Astrocyte (in vitro differentiated cells and primary cell): ENCODE measurements around the gene EPAS1. TPM values are rescaled to one million over a fixed set of nuclear protein-coding genes. Genes with fewer than 3 reads are reported as not detected.

Source experiments
- DNase-seq: peaks from one replicate; pipeline ENCODE4 v3.0.0-alpha.2; 2010; ENCODE audit warnings: low read depth
- FAIRE-seq: peaks from 2 replicates; lab custom pipeline; 2011; peaks lifted over from hg19 to GRCh38; lab: Jason Lieb, UNC
- H2AFZ ChIP-seq: 2 replicates; pipeline ENCODE4 v1.6.0; 2012; ENCODE audit warnings: low read depth, low read length, inconsistent platforms
- H3K27ac ChIP-seq: 2 replicates; pipeline ENCODE4 v1.5.1; 2011; ENCODE audit warnings: low read depth, low read length, inconsistent platforms
- H3K27me3 ChIP-seq: 2 replicates; pipeline ENCODE4 v1.6.0; 2011; ENCODE audit warnings: low read length, inconsistent platforms; ENCODE audit not compliant: insufficient read depth
- H3K36me3 ChIP-seq: 2 replicates; pipeline ENCODE4 v1.5.1; 2011; ENCODE audit warnings: low read length, inconsistent platforms; ENCODE audit not compliant: insufficient read depth
- H3K4me1 ChIP-seq: 2 replicates; pipeline ENCODE4 v1.5.1; 2011; ENCODE audit warnings: low read length, inconsistent platforms; ENCODE audit not compliant: insufficient read depth
- H3K4me2 ChIP-seq: 2 replicates; pipeline ENCODE4 v1.6.0; 2012; ENCODE audit warnings: low read length, inconsistent platforms
- H3K4me3 ChIP-seq: 2 replicates; pipeline ENCODE4 v1.5.1; 2011; ENCODE audit warnings: low read depth, mild to moderate bottlenecking, low read length, inconsistent platforms; ENCODE audit not compliant: insufficient read depth
- H3K79me2 ChIP-seq: 2 replicates; pipeline ENCODE4 v1.6.0; 2012; ENCODE audit warnings: mild to moderate bottlenecking, low read length, inconsistent platforms; ENCODE audit not compliant: insufficient read depth
- H3K9ac ChIP-seq: 2 replicates; pipeline ENCODE4 v1.6.0; 2012; ENCODE audit warnings: mild to moderate bottlenecking, low read length, inconsistent platforms
- H3K9me3 ChIP-seq: 2 replicates; pipeline ENCODE4 v1.5.1; 2012; ENCODE audit warnings: low read depth, mild to moderate bottlenecking, low read length, inconsistent platforms; ENCODE audit not compliant: insufficient read depth
- H4K20me1 ChIP-seq: 2 replicates; pipeline ENCODE4 v1.6.0; 2012; ENCODE audit warnings: low read length, inconsistent platforms; ENCODE audit not compliant: insufficient read depth
- H3K27ac Mint-ChIP-seq: one replicate; pipeline ENCODE4 v1.8.0; 2021; ENCODE audit warnings: mild to moderate bottlenecking, mixed read lengths; ENCODE audit not compliant: unreplicated experiment
- H3K27me3 Mint-ChIP-seq: one replicate; pipeline ENCODE4 v1.8.0; 2021; ENCODE audit warnings: low read depth, mixed read lengths; ENCODE audit not compliant: unreplicated experiment
- H3K36me3 Mint-ChIP-seq: one replicate; pipeline ENCODE4 v1.8.0; 2021; ENCODE audit warnings: low read depth, mixed read lengths; ENCODE audit not compliant: unreplicated experiment
- H3K4me1 Mint-ChIP-seq: one replicate; pipeline ENCODE4 v1.8.0; 2021; ENCODE audit warnings: low read depth, mixed read lengths; ENCODE audit not compliant: unreplicated experiment
- H3K4me3 Mint-ChIP-seq: one replicate; pipeline ENCODE4 v1.8.0; 2021; ENCODE audit warnings: mild to moderate bottlenecking, moderate library complexity, mixed read lengths; ENCODE audit not compliant: unreplicated experiment
- H3K9me3 Mint-ChIP-seq: one replicate; pipeline ENCODE4 v1.8.0; 2021; ENCODE audit warnings: mild to moderate bottlenecking, mixed read lengths; ENCODE audit not compliant: unreplicated experiment
- CTCF ChIP-seq: IDR thresholded peaks from 2 replicates; pipeline ENCODE4 v1.5.1; 2011; ENCODE audit warnings: low read depth, mild to moderate bottlenecking, inconsistent platforms, low read length, moderate library complexity; ENCODE audit not compliant: insufficient read depth
- EZH2 ChIP-seq: IDR thresholded peaks from 2 replicates; pipeline ENCODE4 v1.6.1; 2012; ENCODE audit warnings: mild to moderate bottlenecking, low read length, inconsistent platforms; ENCODE audit not compliant: insufficient read depth
- total RNA-seq: library from RNA; stranded (reverse); gene quantifications from 2 replicates; pipeline ENCODE4 v1.2.1, GENCODE V29; 2021

Gene EPAS1
- total RNA-seq, 1 donor from 2014 or later: 42.8 TPM

DNA sequence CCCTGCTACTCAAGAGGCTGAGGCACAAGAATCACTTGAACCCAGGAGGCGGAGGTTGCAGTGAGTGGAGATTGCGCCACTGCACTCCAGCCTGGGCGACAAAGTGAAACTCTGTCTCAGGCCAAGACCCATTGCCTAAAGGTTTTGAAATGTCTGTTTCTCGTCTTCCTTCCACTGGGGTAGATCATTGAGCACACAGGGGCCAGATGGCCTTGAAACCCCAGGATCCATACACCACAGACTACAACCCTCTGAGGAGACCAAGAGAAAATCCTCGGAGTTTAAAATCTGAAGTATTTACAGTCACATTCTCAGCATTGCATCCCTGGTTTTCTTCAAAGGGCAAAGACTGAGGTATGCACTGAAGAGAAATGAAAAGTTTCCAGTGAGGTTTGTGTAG lies 7.1 kb upstream of the EPAS1 start:
- DNase-seq: no peak
- TF ChIP-seq CTCF: no peak
- TF ChIP-seq EZH2: no peak
- Mint-ChIP-seq H3K27ac (no peak overlapping the region), H3K4me3 (no peak overlapping the region), H3K9me3 (peaks cover 6% of the 10 kb centered on the region), H3K4me1 (no peaks in the 10 kb centered on the region), H3K36me3 (no peaks in the 10 kb centered on the region), H3K27me3 (peaks cover 56% of the 10 kb centered on the region)
- Histone ChIP-seq H3K4me1 (no peaks in the 10 kb centered on the region), H3K36me3 (no peaks in the 10 kb centered on the region), H3K4me3 (no peak overlapping the region), H3K4me2 (no peak overlapping the region), H3K27me3 (peaks cover 17% of the 10 kb centered on the region), H3K9me3 (no peaks in the 10 kb centered on the region), H3K9ac (no peak overlapping the region), H3K27ac (no peak overlapping the region), H3K79me2 (no peaks in the 10 kb centered on the region), H2AFZ (no peak overlapping the region), H4K20me1 (no peaks in the 10 kb centered on the region)
- FAIRE-seq: no peak

- Histone ChIP-seq H3K4me3 (no peak overlapping the region), H3K4me2 (no peak overlapping the region), H3K4me1 (peaks cover 17% of the 10 kb centered on the region), H3K9ac (no peak overlapping the region), H4K20me1 (no peaks in the 10 kb centered on the region), H3K27me3 (peaks cover 36% of the 10 kb centered on the region), H3K79me2 (no peaks in the 10 kb centered on the region), H3K27ac (no peak overlapping the region), H3K9me3 (no peaks in the 10 kb centered on the region), H3K36me3 (no peaks in the 10 kb centered on the region), H2AFZ (no peak overlapping the region)
- TF ChIP-seq CTCF: no peak
- TF ChIP-seq EZH2: no peak
- H3K4me1 Mint-ChIP-seq: no peaks in the 10 kb centered on the region
- DNase-seq (no peak), FAIRE-seq (no peak)
- no peaks in the 10 kb centered on the region for H3K36me3 Mint-ChIP-seq
- H3K4me3 Mint-ChIP-seq: no peak overlapping the region
- no peak overlapping the region for H3K27ac Mint-ChIP-seq
- H3K27me3 Mint-ChIP-seq: peaks cover 59% of the 10 kb centered on the region
- H3K9me3 Mint-ChIP-seq: peaks cover 6% of the 10 kb centered on the region
Measured at GRCh38 chr2:46293466-46293865, 3.7 kb upstream of the EPAS1 start.

- Histone ChIP-seq H3K4me2 (no peak overlapping the region), H4K20me1 (peaks cover under 1% of the 10 kb centered on the region), H2AFZ (no peak overlapping the region), H3K9ac (no peak overlapping the region), H3K79me2 (no peaks in the 10 kb centered on the region), H3K4me1 (peaks cover 24% of the 10 kb centered on the region), H3K36me3 (no peaks in the 10 kb centered on the region), H3K27ac (no peak overlapping the region), H3K27me3 (peaks cover 40% of the 10 kb centered on the region), H3K9me3 (no peaks in the 10 kb centered on the region), H3K4me3 (no peak overlapping the region)
- DNase-seq (no peak), FAIRE-seq (no peak)
- Mint-ChIP-seq H3K36me3 (no peaks in the 10 kb centered on the region), H3K4me1 (no peaks in the 10 kb centered on the region), H3K4me3 (no peak overlapping the region), H3K9me3 (peaks cover 6% of the 10 kb centered on the region), H3K27ac (no peak overlapping the region), H3K27me3 (peaks cover 55% of the 10 kb centered on the region)
- no peak for TF ChIP-seq CTCF
Measured at GRCh38 chr2:46294176-46294836, 2.9 kb upstream of the EPAS1 start.
